Parathyroid adenoma (tissue), 2 donors: ENCODE measurements around the gene PA2G4.

Source experiments
- H2AFZ ChIP-seq: fragments of 300-600 bp; sonication (generic); one replicate; pipeline ENCODE4 v1.7.0; 2017; ENCODE audit warnings: antibody characterized with exemption, mild to moderate bottlenecking
- H3K27ac ChIP-seq: fragments of 300-600 bp; sonication (generic); one replicate; pipeline ENCODE4 v1.7.0; 2017
- H3K27me3 ChIP-seq: fragments of 300-600 bp; sonication (generic); one replicate; pipeline ENCODE4 v1.7.0; 2017; ENCODE audit warnings: low read length; ENCODE audit not compliant: control insufficient read depth, insufficient read depth
- H3K36me3 ChIP-seq: fragments of 300-600 bp; sonication (generic); one replicate; pipeline ENCODE4 v1.7.0; 2017; ENCODE audit warnings: low read length; ENCODE audit not compliant: control insufficient read depth, insufficient read depth
- H3K4me1 ChIP-seq: fragments of 300-600 bp; sonication (generic); one replicate; pipeline ENCODE4 v1.7.0; 2017; ENCODE audit warnings: control low read depth
- H3K4me2 ChIP-seq: fragments of 300-600 bp; sonication (generic); one replicate; pipeline ENCODE4 v1.7.0; 2017; ENCODE audit warnings: low read length
- H3K4me3 ChIP-seq: fragments of 300-600 bp; sonication (generic); one replicate; pipeline ENCODE4 v1.7.0; 2017; ENCODE audit warnings: low read depth, low read length
- H3K79me2 ChIP-seq: fragments of 300-600 bp; sonication (generic); one replicate; pipeline ENCODE4 v1.7.0; 2017; ENCODE audit warnings: control low read depth
- H3K9ac ChIP-seq: fragments of 300-600 bp; sonication (generic); one replicate; pipeline ENCODE4 v1.7.0; 2017; ENCODE audit warnings: mild to moderate bottlenecking
- H3K9me3 ChIP-seq: fragments of 300-600 bp; sonication (generic); one replicate; pipeline ENCODE4 v1.7.0; 2017; ENCODE audit warnings: low read length; ENCODE audit not compliant: control insufficient read depth
- CTCF ChIP-seq: fragments of 300-600 bp; sonication (generic); IDR thresholded peaks from one replicate; pipeline ENCODE4 v1.7.0; 2017; ENCODE audit warnings: antibody characterized with exemption, mild to moderate bottlenecking
- donor health status: primary hyperparathyroidism.

PA2G4 gene

GRCh38 chr12:56117778-56118687 lies 13.7 kb downstream of the PA2G4 start, which contains the start of gene ZC3H10:
Gene ZC3H10 (plus strand): TSS chr12:56118266. CDS start chr12:56120563, 2,297 bp downstream.
- peak; percentile 76 for TF ChIP-seq CTCF
- Histone ChIP-seq H3K27ac (peak within 1 kb of the TSS; percentile 97), H2AFZ (peak within 1 kb of the TSS; percentile 81), H3K4me2 (peak within 1 kb of the TSS; percentile 94), H3K9ac (peak within 1 kb of the TSS; percentile 64), H3K4me3 (peak within 1 kb of the TSS; percentile 98), H3K79me2 (peaks cover 2% of the 10 kb centered on the region), H3K27me3 (no peaks in the 10 kb centered on the region), H3K4me1 (peaks cover 11% of the 10 kb centered on the region), H3K36me3 (no peaks in the 10 kb centered on the region), H3K9me3 (no peaks in the 10 kb centered on the region)

- Histone ChIP-seq H3K9me3 (no peaks in the 10 kb centered on the region), H2AFZ (peak overlapping the region; percentile 81), H3K4me2 (peak overlapping the region; percentile 94), H3K4me1 (peaks cover 11% of the 10 kb centered on the region), H3K4me3 (peak overlapping the region; percentile 98), H3K27me3 (no peaks in the 10 kb centered on the region), H3K27ac (peak overlapping the region; percentile 97), H3K79me2 (peaks cover 2% of the 10 kb centered on the region), H3K9ac (peak overlapping the region; percentile 64), H3K36me3 (no peaks in the 10 kb centered on the region)
- no peak for TF ChIP-seq CTCF
These were observed 14.5 kb downstream of the PA2G4 start for GRCh38 chr12:56118688-56119357.

GRCh38 chr12:56119361-56119796 lies 15.0 kb downstream of the PA2G4 start:
- H3K27ac ChIP-seq, result peak overlapping the region; percentile 97
- H3K4me3 ChIP-seq, result peak overlapping the region; percentile 98
- H2AFZ ChIP-seq, result peak overlapping the region; percentile 81
- H3K79me2 ChIP-seq, result peaks cover 2% of the 10 kb centered on the region
- H3K9me3 ChIP-seq, result no peaks in the 10 kb centered on the region
- H3K9ac ChIP-seq, result no peak overlapping the region
- peak; percentile 93 for TF ChIP-seq CTCF
- H3K27me3 ChIP-seq, result no peaks in the 10 kb centered on the region
- H3K36me3 ChIP-seq, result no peaks in the 10 kb centered on the region
- peak overlapping the region; percentile 94 for H3K4me2 ChIP-seq
- H3K4me1 ChIP-seq, result peaks cover 11% of the 10 kb centered on the region

GRCh38 chr12:56120158-56120846 lies 15.9 kb downstream of the PA2G4 start:
- Histone ChIP-seq H3K27ac (peak overlapping the region; percentile 97), H3K9me3 (no peaks in the 10 kb centered on the region), H3K4me3 (no peak overlapping the region), H3K79me2 (peaks cover 2% of the 10 kb centered on the region), H3K4me2 (no peak overlapping the region), H2AFZ (no peak overlapping the region), H3K4me1 (peaks cover 11% of the 10 kb centered on the region), H3K9ac (no peak overlapping the region), H3K27me3 (no peaks in the 10 kb centered on the region), H3K36me3 (no peaks in the 10 kb centered on the region)
- TF ChIP-seq CTCF, result no peak
